ENCODE data around the gene ENTPD7. TPM values are rescaled to one million over a fixed set of nuclear protein-coding genes. Genes with fewer than 3 reads are reported as not detected.

Gene ENTPD7
- total RNA-seq, 1 donor from 2014 or later = 6.2 TPM

DNA sequence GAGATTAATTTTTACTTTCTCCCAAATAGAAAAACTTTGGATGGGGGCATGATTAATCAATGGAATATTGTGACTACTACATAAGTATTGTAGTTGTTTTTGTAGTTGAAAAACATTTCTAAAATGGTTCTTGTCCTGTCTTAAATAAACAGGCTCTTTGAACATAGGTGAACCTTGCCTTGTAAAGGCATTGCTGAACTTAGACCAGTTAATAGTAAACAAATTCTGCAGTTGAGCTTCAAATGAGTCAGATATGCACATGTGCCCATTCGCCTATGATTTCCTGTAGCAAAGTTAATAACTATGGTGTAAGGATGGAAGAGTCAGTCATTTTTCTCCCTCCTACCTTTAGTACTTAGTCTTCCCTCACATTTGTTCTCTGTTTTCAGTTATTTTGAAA is 95.4 kb downstream of the ENTPD7 start:
- H3K27ac Mint-ChIP-seq = no peak overlapping the region
- DNase-seq = no peak
- TF ChIP-seq, protein P1, sequence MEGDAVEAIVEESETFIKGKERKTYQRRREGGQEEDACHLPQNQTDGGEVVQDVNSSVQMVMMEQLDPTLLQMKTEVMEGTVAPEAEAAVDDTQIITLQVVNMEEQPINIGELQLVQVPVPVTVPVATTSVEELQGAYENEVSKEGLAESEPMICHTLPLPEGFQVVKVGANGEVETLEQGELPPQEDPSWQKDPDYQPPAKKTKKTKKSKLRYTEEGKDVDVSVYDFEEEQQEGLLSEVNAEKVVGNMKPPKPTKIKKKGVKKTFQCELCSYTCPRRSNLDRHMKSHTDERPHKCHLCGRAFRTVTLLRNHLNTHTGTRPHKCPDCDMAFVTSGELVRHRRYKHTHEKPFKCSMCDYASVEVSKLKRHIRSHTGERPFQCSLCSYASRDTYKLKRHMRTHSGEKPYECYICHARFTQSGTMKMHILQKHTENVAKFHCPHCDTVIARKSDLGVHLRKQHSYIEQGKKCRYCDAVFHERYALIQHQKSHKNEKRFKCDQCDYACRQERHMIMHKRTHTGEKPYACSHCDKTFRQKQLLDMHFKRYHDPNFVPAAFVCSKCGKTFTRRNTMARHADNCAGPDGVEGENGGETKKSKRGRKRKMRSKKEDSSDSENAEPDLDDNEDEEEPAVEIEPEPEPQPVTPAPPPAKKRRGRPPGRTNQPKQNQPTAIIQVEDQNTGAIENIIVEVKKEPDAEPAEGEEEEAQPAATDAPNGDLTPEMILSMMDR (IDR thresholded peaks at IDR 0.05) = no peak
- POLR2A ChIA-PET = no interaction called here
- CTCF ChIA-PET = no interaction called here
- no peaks in the 10 kb centered on the region for H3K27me3 Mint-ChIP-seq
- peaks cover 8% of the 10 kb centered on the region for H3K4me1 Mint-ChIP-seq
- intact Hi-C loops (cut with micrococcal nuclease) = no loop called here
- no peaks in the 10 kb centered on the region for H3K9me3 Mint-ChIP-seq
- H3K4me3 Mint-ChIP-seq = no peak overlapping the region
- H3K36me3 Mint-ChIP-seq (ENCODE audit: low read depth) = peaks cover 88% of the 10 kb centered on the region
- ATAC-seq (ENCODE audit: low read depth) = no peak

Other genes with a start within 250 kb of the ENTPD7 start
- 30.1 and 31.4 TPM in 2 replicates for gene GOT1, start 228.9 kb upstream of the ENTPD7 start, total RNA-seq
- gene NKX2-3, start 126.6 kb upstream of the ENTPD7 start, total RNA-seq = not detected in 2 replicates
- 45.9 and 47.5 TPM in 2 replicates for gene SLC25A28, start 39.1 kb upstream of the ENTPD7 start, total RNA-seq
- 39.8 and 44.5 TPM in 2 replicates for gene COX15, start 72.6 kb downstream of the ENTPD7 start, total RNA-seq
- 25.4 and 27.5 TPM in 2 replicates for gene CUTC, start 72.7 kb downstream of the ENTPD7 start, total RNA-seq
- gene ABCC2, start 123.1 kb downstream of the ENTPD7 start, total RNA-seq = 2.9 and 4.0 TPM in 2 replicates

Measured in activated B cell treated with CpG ODN at 0.5 μM for 24 hours (primary cell).